Measurements from ENCODE around the gene YLPM1.

The YLPM1 gene

DNA sequence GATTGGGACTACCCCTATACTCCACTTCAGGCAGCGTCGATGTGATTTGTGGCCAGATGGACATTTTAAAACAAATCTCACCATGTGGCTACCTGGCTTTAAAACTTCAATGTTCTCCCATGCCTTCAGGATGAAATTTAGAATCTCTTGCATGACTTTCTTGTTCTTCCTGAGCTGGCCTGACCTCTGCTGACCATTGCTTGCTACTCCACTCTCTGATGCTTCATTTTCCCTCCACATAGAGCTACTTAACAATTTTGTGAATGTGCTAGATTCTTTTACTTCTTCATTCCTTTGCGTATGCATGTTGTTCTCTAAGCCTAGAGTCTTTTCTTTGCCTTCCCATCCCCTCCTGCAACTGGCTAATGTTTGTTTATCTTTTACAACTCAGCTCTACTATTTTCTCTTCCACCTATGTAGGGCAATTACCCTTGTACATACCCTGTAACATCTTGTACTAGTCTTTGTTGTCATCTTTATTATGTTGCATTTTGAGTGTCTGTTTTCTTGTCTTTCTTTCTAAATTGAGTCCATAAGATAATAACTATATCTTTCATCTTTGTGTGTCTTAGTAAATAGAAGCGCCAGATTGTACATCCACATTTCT lies 41.2 kb downstream of the YLPM1 start:
- peak; percentile 19 for DNase-seq (ENCODE audit: insufficient read length, low spot score)
- TF ChIP-seq POLR2A (IDR thresholded peaks at IDR 0.05; ENCODE audit: low read depth, low read length) = no peak
- FAIRE-seq = peak; percentile 82

- FAIRE-seq (no peak), DNase-seq (ENCODE audit: insufficient read length, low spot score) (no peak)
- TF ChIP-seq POLR2A (IDR thresholded peaks at IDR 0.05; ENCODE audit: low read depth, low read length) = no peak
These were observed 44.9 kb downstream of the YLPM1 start for GRCh38 chr14:74807853-74808545.

DNA sequence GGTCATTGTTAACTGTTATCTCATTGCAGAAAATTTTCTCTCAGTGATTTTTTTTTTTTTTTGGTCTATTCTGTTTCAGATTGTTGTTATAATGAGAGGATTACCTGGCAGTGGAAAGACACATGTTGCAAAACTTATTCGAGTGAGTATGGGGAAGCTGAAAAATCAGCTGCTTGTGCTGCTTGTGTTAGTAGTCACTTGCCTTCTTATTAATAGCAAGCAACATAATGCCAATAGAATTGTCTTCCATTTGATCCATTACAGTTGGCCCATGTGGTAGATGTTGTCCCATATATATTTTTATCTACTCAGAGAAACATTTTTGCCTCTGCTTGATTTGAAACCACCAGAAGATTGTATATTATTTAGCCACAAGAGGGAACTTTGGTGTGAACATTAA lies 53.0 kb downstream of the YLPM1 start:
- FAIRE-seq (no peak), DNase-seq (ENCODE audit: insufficient read length, low spot score) (no peak)
- TF ChIP-seq POLR2A (IDR thresholded peaks at IDR 0.05; ENCODE audit: low read depth, low read length) = no peak

DNA sequence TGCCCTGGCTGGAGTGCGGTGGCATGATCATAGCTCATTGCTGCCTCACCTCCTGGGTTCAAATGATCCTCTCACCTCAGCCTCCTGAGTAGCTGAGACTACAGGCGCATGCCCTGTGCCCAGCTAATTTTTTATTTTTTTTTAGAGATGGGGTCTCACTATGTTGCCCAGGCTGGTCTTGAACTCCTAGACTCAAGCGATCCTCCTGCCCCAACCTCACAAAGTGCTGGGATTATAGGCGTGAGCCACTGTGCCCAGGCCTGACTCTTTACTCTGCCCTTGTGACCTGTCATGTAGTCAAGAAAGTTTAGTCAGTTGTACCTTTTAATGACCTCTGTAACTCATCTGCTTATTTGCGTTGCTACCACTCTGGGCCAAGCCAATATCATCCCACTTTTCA lies 57.2 kb downstream of the YLPM1 start:
- DNase-seq (ENCODE audit: insufficient read length, low spot score) (no peak), FAIRE-seq (no peak)
- TF ChIP-seq POLR2A (IDR thresholded peaks at IDR 0.05; ENCODE audit: low read depth, low read length) = no peak

- no peak for TF ChIP-seq POLR2A (IDR thresholded peaks at IDR 0.05; ENCODE audit: low read depth, low read length)
- DNase-seq (ENCODE audit: insufficient read length, low spot score) (no peak), FAIRE-seq (no peak)
These were observed 58.3 kb downstream of the YLPM1 start for GRCh38 chr14:74821267-74821915.

DNA sequence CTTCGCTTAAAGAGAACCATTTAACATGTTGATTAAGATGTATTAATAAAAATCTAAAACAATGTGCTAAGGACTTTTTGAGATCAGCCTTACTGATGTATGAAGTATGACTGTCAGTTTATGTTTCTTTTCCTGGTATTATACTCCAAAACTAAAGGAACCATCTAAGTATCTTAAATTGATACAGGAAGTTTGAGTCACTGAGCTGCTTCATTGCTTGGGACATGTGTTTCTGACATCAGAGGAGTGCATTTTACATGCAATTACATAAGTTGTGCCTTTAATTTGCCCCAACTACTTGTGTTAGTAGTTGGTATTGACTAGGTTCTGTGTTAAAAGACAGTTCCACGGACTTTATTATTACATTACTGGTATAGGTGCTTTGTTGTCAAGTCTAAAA lies 61.9 kb downstream of the YLPM1 start:
- TF ChIP-seq POLR2A (IDR thresholded peaks at IDR 0.05; ENCODE audit: low read depth, low read length) = no peak
- peak; percentile 27 for FAIRE-seq
- DNase-seq (ENCODE audit: insufficient read length, low spot score) = no peak

- TF ChIP-seq POLR2A (IDR thresholded peaks at IDR 0.05; ENCODE audit: low read depth, low read length) = no peak
- no peak for DNase-seq (ENCODE audit: insufficient read length, low spot score)
- FAIRE-seq = no peak
These were observed 63.5 kb downstream of the YLPM1 start for GRCh38 chr14:74826574-74826973.

DNA sequence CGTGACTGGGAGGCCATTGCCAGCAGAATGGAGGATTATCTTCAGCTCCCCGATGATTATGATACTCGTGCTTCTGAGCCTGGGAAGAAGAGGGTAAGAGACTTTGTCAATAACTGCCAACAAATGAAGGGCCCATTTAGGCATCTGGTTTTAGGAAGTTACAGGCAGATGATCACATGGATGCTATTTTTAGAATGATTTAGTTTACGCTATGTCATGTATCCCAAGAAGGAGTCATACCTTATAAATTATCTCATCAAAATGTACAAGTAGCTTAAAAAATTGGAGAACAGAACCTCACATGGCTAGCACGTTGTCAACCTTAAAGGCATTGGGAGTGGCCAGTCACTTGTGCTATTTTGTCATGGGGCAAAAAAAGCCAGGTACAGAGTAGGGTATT lies 66.1 kb downstream of the YLPM1 start:
- DNase-seq (ENCODE audit: insufficient read length, low spot score) (no peak), FAIRE-seq (no peak)

DNA sequence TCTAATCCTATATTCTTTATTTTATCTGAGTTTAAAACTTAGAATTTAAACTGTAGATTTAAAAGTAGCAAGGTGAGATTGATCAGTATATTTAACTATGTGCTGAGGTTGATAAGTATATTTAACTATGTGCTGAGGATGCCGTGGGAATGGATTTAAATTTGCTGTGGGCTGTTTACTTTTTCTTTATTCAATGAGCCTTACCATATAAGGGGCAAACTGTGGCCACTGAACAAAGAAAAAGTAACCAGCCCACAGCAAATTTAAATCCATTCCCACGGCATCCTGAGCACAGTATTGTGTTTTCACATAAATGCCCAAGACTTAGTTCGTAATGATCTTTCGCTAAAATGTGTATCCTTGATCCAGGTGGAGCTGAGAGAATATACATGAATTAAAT lies 69.7 kb downstream of the YLPM1 start:
- no peak for TF ChIP-seq POLR2A (IDR thresholded peaks at IDR 0.05; ENCODE audit: low read depth, low read length)
- FAIRE-seq = no peak
- DNase-seq (ENCODE audit: insufficient read length, low spot score) = no peak

More for the DNA sequence above, 66.1 kb downstream of the YLPM1 start:
- TF ChIP-seq POLR2A (IDR thresholded peaks at IDR 0.05; ENCODE audit: low read depth, low read length) = no peak

DNA sequence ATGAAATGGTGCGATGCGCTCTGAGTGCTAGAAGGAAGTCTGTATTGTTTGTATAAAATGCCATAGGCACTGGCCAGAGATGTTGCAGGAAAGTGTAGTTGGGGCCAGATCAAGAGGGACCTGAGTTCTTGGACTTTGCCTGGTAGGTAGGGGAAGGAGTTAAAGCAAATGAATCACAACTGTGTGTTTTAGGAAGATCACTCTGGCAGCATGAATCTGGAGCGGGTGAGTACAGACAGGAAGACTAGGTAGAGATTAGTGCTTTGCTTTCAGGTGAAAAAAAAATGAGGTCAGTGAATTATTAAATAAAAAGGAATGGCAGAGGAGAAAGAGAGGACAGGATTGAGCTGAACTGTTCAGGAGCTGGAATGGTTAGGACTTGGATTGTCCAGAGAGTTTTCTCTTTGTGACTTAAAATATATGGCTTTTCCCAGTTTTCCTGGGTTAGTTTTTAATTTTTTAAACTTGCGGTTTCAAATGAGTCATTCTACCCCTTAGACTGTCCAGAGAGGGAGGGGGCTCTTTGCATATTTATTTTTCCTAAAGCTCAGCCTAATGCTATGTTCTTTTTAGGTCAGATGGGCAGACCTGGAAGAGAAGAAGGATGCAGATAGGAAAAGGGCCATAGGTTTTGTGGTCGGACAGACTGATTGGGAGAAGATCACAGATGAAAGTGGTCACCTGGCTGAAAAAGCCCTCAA lies 71.7 kb downstream of the YLPM1 start:
- no peak for DNase-seq (ENCODE audit: insufficient read length, low spot score)
- no peak for TF ChIP-seq POLR2A (IDR thresholded peaks at IDR 0.05; ENCODE audit: low read depth, low read length)
- FAIRE-seq = no peak

DNA sequence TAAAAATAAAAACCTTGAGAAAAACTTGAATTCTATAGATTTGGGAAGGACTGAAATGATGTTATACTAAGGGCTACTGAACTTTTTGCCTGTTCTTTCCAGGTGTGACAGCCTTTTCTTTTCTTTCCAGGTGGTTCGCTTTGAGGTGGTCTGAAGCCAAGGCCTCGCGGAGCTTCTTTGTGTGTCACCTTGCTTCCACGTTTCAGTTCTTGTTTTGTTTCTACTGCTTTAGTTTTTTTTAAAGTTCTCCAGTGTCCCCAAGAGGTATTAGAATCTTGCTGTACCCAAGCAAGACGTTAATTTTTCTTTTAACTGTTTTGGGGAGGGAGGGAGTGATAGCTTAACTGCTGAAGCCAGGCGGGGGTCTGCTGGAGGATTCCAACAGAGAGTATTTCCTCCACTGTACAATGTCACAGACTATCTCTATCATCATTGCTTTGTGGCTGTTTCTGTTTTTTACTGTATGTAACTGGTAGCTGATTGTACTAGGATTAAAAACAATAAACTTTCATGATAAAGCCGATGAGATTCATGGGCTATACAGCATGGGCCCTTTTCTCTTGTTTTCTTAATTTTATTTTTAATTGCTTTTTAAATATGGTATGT lies 72.6 kb downstream of the YLPM1 start:
- TF ChIP-seq POLR2A (IDR thresholded peaks at IDR 0.05; ENCODE audit: low read depth, low read length) = no peak
- FAIRE-seq (no peak), DNase-seq (ENCODE audit: insufficient read length, low spot score) (no peak)

DNA sequence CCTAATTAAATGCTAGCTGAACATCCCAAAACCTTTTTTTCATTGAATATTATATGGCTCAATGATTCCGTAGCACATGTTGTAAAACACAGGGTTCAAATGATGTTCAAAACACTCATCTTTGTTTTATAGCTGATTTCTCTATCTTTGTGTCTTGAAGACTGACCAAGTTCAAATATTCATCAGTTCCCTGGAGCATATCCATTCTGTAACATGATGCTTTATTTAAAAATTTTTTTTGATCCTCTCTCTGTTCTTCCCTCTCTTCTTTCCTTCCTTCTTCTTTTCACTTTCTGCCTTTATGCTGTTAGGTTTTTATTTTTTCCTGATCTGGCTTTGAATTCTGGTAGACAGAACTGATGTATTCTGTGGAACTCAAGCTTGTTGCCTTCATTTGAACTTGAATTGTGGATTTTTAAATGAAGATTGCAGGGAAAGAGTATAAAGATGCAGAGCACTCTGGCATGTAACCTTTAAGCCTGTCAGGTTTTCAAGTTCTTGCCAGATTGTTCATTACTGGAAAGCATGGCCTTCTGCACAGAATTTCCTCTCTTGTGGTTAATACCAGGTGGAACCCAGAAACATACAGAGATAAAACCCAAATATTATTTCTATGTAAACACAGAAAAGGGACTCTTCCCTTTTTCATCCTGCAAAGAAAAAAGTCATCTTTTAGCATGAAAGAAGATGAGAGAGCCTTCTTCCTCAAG lies 73.3 kb downstream of the YLPM1 start:
- DNase-seq (ENCODE audit: insufficient read length, low spot score) = no peak
- no peak for TF ChIP-seq POLR2A (IDR thresholded peaks at IDR 0.05; ENCODE audit: low read depth, low read length)
- FAIRE-seq = no peak

DNA sequence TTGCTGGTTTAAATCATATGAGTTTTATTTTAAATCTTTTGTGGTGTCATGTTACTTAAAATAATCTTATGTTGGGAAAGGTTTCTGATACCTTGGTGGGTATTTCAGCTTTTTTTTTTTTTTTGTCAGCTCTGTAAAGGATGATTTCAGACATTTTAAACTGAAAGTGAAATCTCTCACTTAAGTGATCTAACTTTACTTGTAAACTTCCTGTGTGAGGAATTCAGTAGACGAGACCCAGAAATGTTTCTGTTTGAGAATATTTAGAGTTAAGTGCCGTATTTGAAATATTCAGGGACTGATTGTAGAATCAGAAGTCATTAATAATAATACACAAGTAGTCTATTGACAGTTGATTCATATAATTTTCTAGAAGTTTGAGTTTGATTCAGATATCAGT lies 75.0 kb downstream of the YLPM1 start:
- FAIRE-seq = no peak
- DNase-seq (ENCODE audit: insufficient read length, low spot score) = no peak
- no peak for TF ChIP-seq POLR2A (IDR thresholded peaks at IDR 0.05; ENCODE audit: low read depth, low read length)
